PC-3 (cell line): ENCODE data around the gene SMIM26. TPM values are rescaled to one million over a fixed set of nuclear protein-coding genes. Genes with fewer than 3 reads are reported as not detected.

Experiments used
- ATAC-seq: fragments of 200-7000 bp; cut with Tn5 transposase; 2 replicates; pipeline ENCODE4 v1.9.1; 2020; ENCODE audit warnings: mild to moderate bottlenecking, moderate library complexity
- BruUV-seq: library from RNA; stranded (reverse); fragments of 400-500 nt; replicated peaks from 2 replicates; lab custom pipeline; 2021; lab: Mats Ljungman, UMichigan
- CTCF ChIA-PET: fragments of 300-600 bp; sonication (Branson Sonifier 250); formaldehyde crosslinking; loops from one replicate; lab custom pipeline; 2022; ENCODE audit warnings: antibody characterized with exemption; lab: Charles Lee
- POLR2A ChIA-PET: fragments of 300-600 bp; sonication (Branson Sonifier 250); formaldehyde crosslinking; loops from one replicate; lab custom pipeline; 2022; ENCODE audit warnings: antibody characterized with exemption; ENCODE audit not compliant: unreplicated experiment; lab: Charles Lee
- DNase-seq: peaks from one replicate; pipeline ENCODE4 v3.0.0-alpha.2; 2015
- H2AFZ ChIP-seq: fragments of 300-600 bp; sonication (generic); 2 replicates; pipeline ENCODE4 v1.6.0; 2016; ENCODE audit warnings: antibody characterized with exemption, low read length
- H3F3A ChIP-seq: fragments of 300-600 bp; sonication (generic); one replicate; pipeline ENCODE4 v1.6.0; 2017; ENCODE audit warnings: antibody characterized with exemption, low read length, control low read depth, mild to moderate bottlenecking; ENCODE audit not compliant: unreplicated experiment
- H3K27ac ChIP-seq: fragments of 300-600 bp; sonication (generic); 2 replicates; pipeline ENCODE4 v1.5.1; 2016; ENCODE audit warnings: mild to moderate bottlenecking, low read length
- H3K27me3 ChIP-seq: fragments of 300-600 bp; sonication (generic); 2 replicates; pipeline ENCODE4 v1.6.1; 2016; ENCODE audit warnings: low read length, mixed read lengths
- H3K36me3 ChIP-seq: fragments of 300-600 bp; sonication (generic); 2 replicates; pipeline ENCODE4 v1.6.1; 2016; ENCODE audit warnings: low read depth, mixed run types, low read length, mixed read lengths
- H3K4me1 ChIP-seq: fragments of 300-600 bp; sonication (generic); 2 replicates; pipeline ENCODE4 v1.5.1; 2016; ENCODE audit warnings: low read length; ENCODE audit not compliant: insufficient read depth
- H3K4me2 ChIP-seq: fragments of 300-600 bp; sonication (generic); 2 replicates; pipeline ENCODE4 v1.6.0; 2016; ENCODE audit warnings: low read length
- H3K4me3 ChIP-seq: fragments of 300-600 bp; sonication (generic); 2 replicates; pipeline ENCODE4 v1.5.1; 2016; ENCODE audit warnings: mild to moderate bottlenecking, low read length, mixed read lengths
- H3K79me2 ChIP-seq: fragments of 300-600 bp; sonication (generic); 2 replicates; pipeline ENCODE4 v1.6.1; 2017; ENCODE audit warnings: low read length, mixed read lengths
- H3K9ac ChIP-seq: fragments of 300-600 bp; sonication (generic); 2 replicates; pipeline ENCODE4 v1.6.0; 2016; ENCODE audit warnings: mild to moderate bottlenecking, low read length
- H3K9me2 ChIP-seq: fragments of 300-600 bp; sonication (generic); replicated peaks from 2 replicates; pipeline ENCODE4 v1.6.1; 2016; ENCODE audit warnings: mixed run types, low read length, mixed read lengths
- H3K9me3 ChIP-seq: fragments of 300-600 bp; sonication (generic); 2 replicates; pipeline ENCODE4 v1.6.1; 2016; ENCODE audit warnings: low read length, mixed read lengths
- H4K20me1 ChIP-seq: fragments of 300-600 bp; sonication (generic); 2 replicates; pipeline ENCODE4 v1.6.1; 2016; ENCODE audit warnings: low read length, mixed read lengths
- CTCF ChIP-seq: fragments of 300-600 bp; sonication (generic); conservative IDR thresholded peaks from 2 replicates; pipeline ENCODE4 v1.5.1; 2017; ENCODE audit warnings: antibody characterized with exemption, low read depth, mild to moderate bottlenecking, low read length
- EZH2 ChIP-seq: fragments of 300-600 bp; sonication (generic); IDR thresholded peaks from one replicate; pipeline ENCODE4 v1.6.1; 2017; ENCODE audit warnings: antibody characterized with exemption, mild to moderate bottlenecking, low read length; ENCODE audit not compliant: unreplicated experiment
- EZH2phosphoT487 ChIP-seq: fragments of 300-600 bp; sonication (generic); IDR thresholded peaks from 2 replicates; pipeline ENCODE4 v1.6.1; 2018; ENCODE audit warnings: mild to moderate bottlenecking, antibody characterized with exemption, low read length, borderline replicate concordance
- intact Hi-C: fragments of 100-400 bp; cut with micrococcal nuclease; formaldehyde crosslinking; loops from 2 replicates; pipeline ENCODE4 v1.9.0; 2023
- total RNA-seq: library from RNA; depleted of rRNA; stranded (reverse); fragments of >200 nt; gene quantifications from 2 replicates; pipeline ENCODE4 v1.2.3, GENCODE V29; 2014

The SMIM26 gene
- total RNA-seq, 1 experiment from 2014 or later = 83.6 TPM

DNA sequence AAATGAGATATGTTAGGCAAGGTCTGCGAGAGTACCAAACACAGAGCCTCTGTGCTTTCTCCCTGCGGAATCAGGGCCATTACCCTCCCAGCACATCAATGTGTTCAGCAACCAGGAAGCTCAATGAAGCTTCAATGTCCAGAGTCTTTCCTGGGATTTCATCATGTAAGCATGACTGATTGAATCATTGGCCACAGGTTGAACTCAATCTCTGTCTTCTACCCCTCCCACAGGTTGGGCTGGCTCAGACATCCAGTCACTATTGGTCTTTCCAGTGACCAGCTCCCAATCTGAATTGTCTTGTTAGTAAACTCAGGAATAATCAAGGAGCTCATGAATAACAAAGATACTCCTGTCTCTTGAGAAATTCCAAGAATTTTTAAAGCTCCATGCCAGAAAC lies 17.9 kb downstream of the SMIM26 start:
- no peak overlapping the region for H2AFZ ChIP-seq
- peak; percentile 45 for DNase-seq
- peaks cover 21% of the 10 kb centered on the region for H3K79me2 ChIP-seq
- H3K27ac ChIP-seq = no peak overlapping the region
- no peaks in the 10 kb centered on the region for H4K20me1 ChIP-seq
- CTCF ChIA-PET = no interaction called here
- no peaks in the 10 kb centered on the region for H3F3A ChIP-seq
- no peak overlapping the region for H3K9ac ChIP-seq
- intact Hi-C loops = loop anchor here (5.0 kb wide), 1 partner anchor 118 kb away; the partner anchor contains the start of genes DZANK1 and POLR3F
- no peak for TF ChIP-seq CTCF
- H3K4me3 ChIP-seq = no peak overlapping the region
- peaks cover 14% of the 10 kb centered on the region; the same call in 1 of the 2 replicates for H3K4me1 ChIP-seq
- H3K4me2 ChIP-seq = no peak overlapping the region
- no peaks in the 10 kb centered on the region for H3K9me2 ChIP-seq
- H3K36me3 ChIP-seq = no peaks in the 10 kb centered on the region
- no peaks in the 10 kb centered on the region for H3K9me3 ChIP-seq
- POLR2A ChIA-PET = interaction anchor here (1.2 kb wide), 1 partner anchor 18 kb away, joined by 12 read pairs; the partner anchor contains the start of gene SMIM26
- no peaks in the 10 kb centered on the region for H3K27me3 ChIP-seq
- BruUV-seq = no TSS peak
- ATAC-seq = no peak; the same call in 1 of the 2 replicates

GRCh38 chr20:18587665-18588573 lies 20.7 kb downstream of the SMIM26 start, which contains the start of gene DTD1:
TSS of gene DTD1 (plus strand) at chr20:18588054. CDS start at chr20:18588073, 19 bp downstream.
- Histone ChIP-seq H3K79me2 (peaks cover 42% of the 10 kb centered on the region), H2AFZ (peak within 1 kb of the TSS; percentile 85), H3K4me2 (peak within 1 kb of the TSS; percentile 88), H3K9me3 (no peaks in the 10 kb centered on the region), H3F3A (no peaks in the 10 kb centered on the region), H4K20me1 (0 out of 2 replicates have a peak, but pooled peaks cover 3% of the 10 kb centered on the region), H3K27ac (peak within 1 kb of the TSS; percentile 61), H3K27me3 (no peaks in the 10 kb centered on the region), H3K9ac (peak within 1 kb of the TSS; percentile 89), H3K4me3 (peak within 1 kb of the TSS; percentile 75), H3K4me1 (peaks cover 14% of the 10 kb centered on the region; the same call in 1 of the 2 replicates), H3K9me2 (no peaks in the 10 kb centered on the region), H3K36me3 (no peaks in the 10 kb centered on the region)
- ChIA-PET POLR2A (no interaction called here), CTCF (interaction anchor here (0.6 kb wide), 1 partner anchor 391 kb away, joined by 3 read pairs; no protein-coding TSS in a partner anchor)
- ATAC-seq (peak; percentile 90), DNase-seq (peak; percentile 96)
- TF ChIP-seq EZH2 = no peak
- TF ChIP-seq CTCF = peak; percentile 73
- TF ChIP-seq EZH2phosphoT487 = no peak
- intact Hi-C loops = loop anchor here (5.0 kb wide), 1 partner anchor 121 kb away; the partner anchor contains the start of genes DZANK1 and POLR3F
- no TSS peak for BruUV-seq
